CD8-positive, alpha-beta memory T cell (primary cell): Measurements from ENCODE around the gene RNASE13. TPM values are rescaled to one million over a fixed set of nuclear protein-coding genes. Genes with fewer than 3 reads are reported as not detected.

ENCODE experiments used
- CTCF ChIA-PET: fragments of 350-600 bp; sonication (Branson Sonifier 250); formaldehyde crosslinking; loops from one replicate; lab custom pipeline; 2021; ENCODE audit warnings: antibody characterized with exemption; lab: Charles Lee
- POLR2A ChIA-PET: fragments of 350-600 bp; sonication (Branson Sonifier 250); formaldehyde crosslinking; loops from one replicate; lab custom pipeline; 2021; ENCODE audit warnings: antibody characterized with exemption; lab: Charles Lee
- DNase-seq, 5 donors: peaks; one replicate each; pipeline versions ENCODE4 v3.0.0 to v3.0.0-alpha.2; 2020 to 2022; ENCODE audit warnings: mixed read lengths in 1 of 5
- H3K27ac ChIP-seq: one replicate; pipeline ENCODE4 v1.7.0; 2013; ENCODE audit warnings: low read depth, mild to moderate bottlenecking, low read length, moderate library complexity
- H3K27me3 ChIP-seq: 2 replicates; pipeline ENCODE4 v1.7.0; 2013; ENCODE audit warnings: low read length, mild to moderate bottlenecking; ENCODE audit not compliant: insufficient read depth, poor library complexity, severe bottlenecking
- H3K36me3 ChIP-seq: 2 replicates; pipeline ENCODE4 v1.7.0; 2013; ENCODE audit warnings: mild to moderate bottlenecking, low read length, moderate library complexity; ENCODE audit not compliant: insufficient read depth
- H3K4me1 ChIP-seq: 2 replicates; pipeline ENCODE4 v1.7.0; 2013; ENCODE audit warnings: mild to moderate bottlenecking, low read length, moderate library complexity; ENCODE audit not compliant: insufficient read depth
- H3K4me3 ChIP-seq: 2 replicates; pipeline ENCODE4 v1.7.0; 2013; ENCODE audit warnings: mild to moderate bottlenecking, low read length
- H3K9me3 ChIP-seq: 2 replicates; pipeline ENCODE4 v1.7.0; 2013; ENCODE audit warnings: mild to moderate bottlenecking, low read length
- H3K27ac Mint-ChIP-seq, 8 donors: one replicate each; pipeline ENCODE4 v1.8.0; 2020 to 2021; ENCODE audit warnings: mixed read lengths in 8 of 8, mild to moderate bottlenecking in 6 of 8, inconsistent platforms in 3 of 8, moderate library complexity in 3 of 8
- H3K27me3 Mint-ChIP-seq, 2 donors: one replicate each; pipeline ENCODE4 v1.8.0; 2020 to 2021; ENCODE audit warnings: mixed read lengths in 2 of 2, mild to moderate bottlenecking in 1 of 2, moderate library complexity in 1 of 2
- H3K36me3 Mint-ChIP-seq, 3 donors: one replicate each; pipeline ENCODE4 v1.8.0; 2020 to 2021; ENCODE audit warnings: mixed read lengths in 3 of 3, inconsistent platforms in 1 of 3, mild to moderate bottlenecking in 1 of 3
- H3K4me1 Mint-ChIP-seq, 3 donors: one replicate each; pipeline ENCODE4 v1.8.0; 2020 to 2021; ENCODE audit warnings: mixed read lengths in 3 of 3, inconsistent platforms in 1 of 3, mild to moderate bottlenecking in 1 of 3
- H3K4me3 Mint-ChIP-seq, 7 donors: one replicate each; pipeline ENCODE4 v1.8.0; 2020 to 2021; ENCODE audit warnings: mixed read lengths in 7 of 7, mild to moderate bottlenecking in 6 of 7, moderate library complexity in 4 of 7, inconsistent platforms in 2 of 7
- H3K9me3 Mint-ChIP-seq, 5 donors: one replicate each; pipeline ENCODE4 v1.8.0; 2020 to 2022; ENCODE audit warnings: mixed read lengths in 5 of 5, mild to moderate bottlenecking in 3 of 5, moderate library complexity in 2 of 5, inconsistent platforms in 1 of 5
- polyA plus RNA-seq: library from polyadenylated mRNA; unstranded; fragments of 300-500 nt; fragmentation: Illumina TruSeq; gene quantifications from one replicate; pipeline ENCODE4 v1.2.3, GENCODE V29; 2021
- total RNA-seq, 2 experiments: library from RNA; stranded (reverse); gene quantifications; one replicate each; pipeline ENCODE4 v1.2.3, GENCODE V29; 2021

RNASE13 gene
- total and polyA plus RNA-seq, 3 experiments from 2014 or later: not detected

DNA sequence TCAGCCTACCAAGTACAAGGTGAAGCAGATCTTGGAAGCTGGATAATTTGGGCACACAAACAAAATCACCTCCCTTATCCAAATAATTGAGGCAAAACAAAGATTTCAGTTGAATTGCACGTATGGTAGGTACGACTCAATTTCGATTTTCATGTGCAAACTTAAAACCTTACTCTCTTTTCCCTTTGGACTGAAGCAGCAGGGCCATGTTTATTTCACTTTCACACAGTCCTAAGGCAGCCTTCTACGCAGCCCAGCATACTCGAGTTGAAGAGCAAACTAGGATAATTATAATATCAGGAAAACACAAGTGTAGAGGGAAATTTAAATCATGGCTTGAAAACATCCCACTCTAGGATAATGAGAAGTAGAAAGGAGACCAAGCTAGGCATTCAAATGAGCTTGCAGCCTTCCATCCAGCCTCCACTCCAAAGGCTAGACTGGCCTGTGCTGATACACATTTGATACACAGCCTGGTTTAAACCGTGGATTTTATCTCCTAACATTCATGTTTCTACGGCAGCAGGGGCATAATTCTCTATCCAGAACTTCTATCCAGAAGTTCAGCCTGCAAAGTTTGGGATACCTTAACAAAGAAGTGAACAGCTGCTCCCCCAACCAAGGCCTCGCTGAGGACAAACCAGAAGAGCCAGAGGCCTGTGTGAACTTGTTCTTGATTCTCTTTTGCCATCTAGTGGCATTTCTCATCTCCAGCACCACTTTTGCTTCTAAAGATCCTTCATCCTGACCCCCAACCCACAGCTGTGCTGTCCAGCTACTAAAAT, 5.2 kb upstream of the RNASE13 start:
- Mint-ChIP-seq H3K36me3 (no peaks in the 10 kb centered on the region), H3K27ac (no peak overlapping the region), H3K9me3 (no peaks in the 10 kb centered on the region), H3K4me1 (peaks cover 6 to 8% (median 8%) of the 10 kb centered on the region in 3 donors), H3K27me3 (peaks cover 12 to 30% of the 10 kb centered on the region in 2 donors), H3K4me3 (no peak overlapping the region)
- Histone ChIP-seq H3K36me3 (no peaks in the 10 kb centered on the region), H3K4me3 (no peak overlapping the region), H3K4me1 (peaks cover 6% of the 10 kb centered on the region), H3K27me3 (no peaks in the 10 kb centered on the region), H3K27ac (no peak overlapping the region), H3K9me3 (no peaks in the 10 kb centered on the region)
- peak in 3 of 5 donors; percentile 24 to 53 (median 53) for DNase-seq
- CTCF ChIA-PET: interaction anchor here (0.8 to 4.8 kb wide), 15 partner anchors 8 to 70 kb away, joined by 3 to 133 read pairs (median 4); partner anchors contain the start of genes NDRG2 and TPPP2
- POLR2A ChIA-PET: interaction anchor here (1.1 to 1.2 kb wide), 2 partner anchors 25 kb away, joined by 3 to 6 read pairs; no protein-coding TSS in a partner anchor

DNA sequence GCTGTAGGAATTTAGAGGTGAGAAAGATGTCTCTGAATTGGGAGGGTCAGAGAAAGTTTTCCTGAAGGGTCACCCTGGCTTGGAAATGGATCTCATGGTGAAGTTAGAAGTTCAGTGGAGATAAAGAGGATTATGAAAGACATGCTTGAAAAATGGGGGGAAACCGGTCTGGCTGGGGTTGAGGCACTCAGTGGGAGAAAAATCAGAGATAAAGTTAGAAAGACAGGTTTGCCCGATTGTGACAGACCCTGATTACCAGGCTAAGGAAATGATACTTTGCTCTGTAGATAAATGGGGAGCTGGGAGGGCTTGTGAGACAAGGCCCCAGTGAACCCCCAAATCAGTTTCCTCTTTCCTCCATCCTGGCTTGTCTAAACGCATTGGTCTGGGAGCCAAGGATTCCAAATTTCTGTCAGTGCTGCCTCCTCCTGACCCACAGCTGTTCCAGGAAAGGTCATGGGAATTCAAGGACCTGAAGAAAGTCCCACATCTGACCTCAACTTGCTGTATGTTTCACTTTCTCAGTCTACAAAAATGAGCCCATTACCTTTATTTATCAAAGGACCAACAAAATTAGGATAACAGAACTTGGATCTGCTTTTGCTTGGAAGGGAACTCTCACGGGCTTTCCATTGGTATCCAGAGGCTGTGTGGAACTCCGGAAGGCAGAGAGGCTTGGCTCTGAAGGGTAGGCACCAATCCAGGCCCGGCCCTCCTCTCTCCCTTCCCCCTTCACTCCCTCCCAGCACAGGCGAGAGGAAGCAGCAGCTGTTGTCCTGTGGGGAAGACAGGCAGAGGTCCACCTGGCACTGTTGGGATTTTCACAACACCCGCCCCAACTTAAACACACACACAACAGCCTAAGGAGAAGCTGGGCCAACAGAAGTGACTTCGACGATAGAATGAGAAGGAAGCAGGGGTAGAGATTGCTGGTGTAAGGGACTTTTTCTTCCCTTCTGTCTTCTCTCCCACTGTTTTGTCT, 4.1 kb upstream of the RNASE13 start:
- Histone ChIP-seq H3K4me3 (no peak overlapping the region), H3K27me3 (no peaks in the 10 kb centered on the region), H3K36me3 (no peaks in the 10 kb centered on the region), H3K27ac (no peak overlapping the region), H3K9me3 (no peaks in the 10 kb centered on the region), H3K4me1 (no peaks in the 10 kb centered on the region)
- H3K4me1 Mint-ChIP-seq: no peaks in the 10 kb centered on the region
- H3K27me3 Mint-ChIP-seq: peaks cover 10 to 26% of the 10 kb centered on the region in 2 donors
- ChIA-PET CTCF (interaction anchor here (1.6 to 4.8 kb wide), 4 partner anchors 15 to 68 kb away, joined by 3 to 133 read pairs (median 11); partner anchors contain the start of gene NDRG2), POLR2A (interaction anchor here (1.1 kb wide), 1 partner anchor 24 kb away, joined by 3 read pairs; no protein-coding TSS in a partner anchor)
- no peaks in the 10 kb centered on the region for H3K36me3 Mint-ChIP-seq
- no peak for DNase-seq
- H3K4me3 Mint-ChIP-seq: no peak overlapping the region
- no peak overlapping the region for H3K27ac Mint-ChIP-seq
- H3K9me3 Mint-ChIP-seq: no peaks in the 10 kb centered on the region

DNA sequence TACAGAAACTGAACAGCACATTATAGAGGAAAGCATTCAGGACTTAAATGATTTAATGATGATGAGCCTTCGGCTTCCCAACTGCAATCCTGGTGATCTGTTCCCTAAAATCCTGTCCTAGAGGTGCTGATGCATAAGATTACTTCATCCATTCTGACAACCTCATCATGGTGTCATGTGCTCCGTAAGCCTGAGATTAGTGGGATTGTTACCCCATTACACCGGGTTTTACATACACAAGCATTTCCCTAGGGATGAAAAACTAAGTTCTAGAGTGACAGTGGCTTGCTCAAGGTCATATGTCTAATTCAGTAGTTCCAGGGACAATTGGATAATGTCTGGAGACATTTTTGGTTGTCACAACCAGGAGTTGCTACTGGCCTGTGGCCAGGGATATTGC, 2.5 kb upstream of the RNASE13 start:
- H3K9me3 Mint-ChIP-seq: no peaks in the 10 kb centered on the region
- no peak overlapping the region for H3K4me3 ChIP-seq
- no peak overlapping the region for H3K27ac ChIP-seq
- POLR2A ChIA-PET: no interaction called here
- peaks cover 5 to 16% of the 10 kb centered on the region in 2 donors for H3K27me3 Mint-ChIP-seq
- H3K36me3 Mint-ChIP-seq: no peaks in the 10 kb centered on the region
- no peaks in the 10 kb centered on the region for H3K36me3 ChIP-seq
- H3K27me3 ChIP-seq: no peaks in the 10 kb centered on the region
- CTCF ChIA-PET: interaction anchor here (1.0 to 6.4 kb wide), 2 partner anchors 22 to 66 kb away, joined by 3 to 54 read pairs; no protein-coding TSS in a partner anchor
- H3K4me3 Mint-ChIP-seq: no peak overlapping the region
- no peak overlapping the region for H3K27ac Mint-ChIP-seq
- no peaks in the 10 kb centered on the region for H3K9me3 ChIP-seq
- H3K4me1 Mint-ChIP-seq: no peaks in the 10 kb centered on the region
- no peaks in the 10 kb centered on the region for H3K4me1 ChIP-seq
- no peak for DNase-seq

DNA sequence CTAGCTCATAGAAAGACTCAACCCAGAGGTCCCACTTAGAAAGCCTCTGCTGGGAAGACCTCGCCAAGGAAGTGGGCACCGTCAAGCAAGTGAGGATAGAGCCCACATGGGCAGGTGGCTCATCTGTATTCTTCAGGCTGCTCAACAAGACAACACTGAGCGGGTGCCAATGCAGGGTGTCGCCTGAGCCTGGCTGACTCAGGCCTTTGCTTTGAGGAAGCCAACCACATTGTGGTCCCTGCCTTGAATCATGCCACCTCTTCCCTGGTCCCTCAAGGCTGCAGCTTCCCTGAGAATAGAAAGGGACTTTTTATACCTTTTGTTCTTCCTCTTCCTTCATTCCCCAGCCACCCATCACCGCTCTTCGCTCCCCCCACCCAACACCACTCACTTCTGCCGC, 2.1 kb upstream of the RNASE13 start:
- H3K36me3 Mint-ChIP-seq: no peaks in the 10 kb centered on the region
- Histone ChIP-seq H3K9me3 (no peaks in the 10 kb centered on the region), H3K4me1 (no peaks in the 10 kb centered on the region), H3K27me3 (no peaks in the 10 kb centered on the region), H3K4me3 (no peak overlapping the region), H3K27ac (no peak overlapping the region), H3K36me3 (no peaks in the 10 kb centered on the region)
- H3K4me1 Mint-ChIP-seq: no peaks in the 10 kb centered on the region
- DNase-seq: no peak
- H3K4me3 Mint-ChIP-seq: no peak overlapping the region
- CTCF ChIA-PET: interaction anchor here (1.0 to 6.4 kb wide), 3 partner anchors 22 to 67 kb away, joined by 3 to 54 read pairs (median 8); no protein-coding TSS in a partner anchor
- no peaks in the 10 kb centered on the region for H3K9me3 Mint-ChIP-seq
- POLR2A ChIA-PET: no interaction called here
- H3K27me3 Mint-ChIP-seq: peaks cover 5 to 11% of the 10 kb centered on the region in 2 donors
- no peak overlapping the region for H3K27ac Mint-ChIP-seq

DNA sequence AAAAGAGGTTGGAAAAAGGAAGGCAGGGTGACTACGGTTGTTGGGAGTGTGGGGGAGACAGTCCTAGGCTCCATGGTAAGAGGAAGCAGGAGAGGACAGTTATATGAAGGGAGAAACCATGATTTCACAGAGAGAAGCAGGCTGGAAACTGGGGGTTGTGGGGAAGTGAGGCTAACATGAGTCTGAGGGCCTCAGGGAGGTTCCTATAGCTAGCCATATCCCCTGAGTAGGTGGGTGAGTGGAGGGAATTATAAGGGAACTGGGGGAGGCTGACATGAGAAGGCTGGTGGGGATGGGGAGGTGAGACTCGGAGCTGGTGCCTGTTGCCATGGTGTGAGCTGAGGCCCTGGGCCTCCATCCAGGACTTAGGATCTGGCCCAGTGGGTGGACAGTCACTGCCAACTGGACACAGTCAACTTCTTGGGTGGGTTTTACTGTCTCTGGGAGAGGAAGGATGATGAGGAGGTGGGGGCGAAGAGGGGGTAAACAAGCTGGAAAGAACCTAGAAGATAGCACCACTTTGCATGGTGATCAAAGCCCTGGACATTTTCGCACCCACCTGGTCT, 1.4 kb downstream of the RNASE13 start:
- Histone ChIP-seq H3K4me1 (no peaks in the 10 kb centered on the region), H3K4me3 (no peak overlapping the region), H3K27ac (no peak overlapping the region), H3K36me3 (no peaks in the 10 kb centered on the region), H3K9me3 (no peaks in the 10 kb centered on the region), H3K27me3 (no peaks in the 10 kb centered on the region)
- H3K36me3 Mint-ChIP-seq: no peaks in the 10 kb centered on the region
- no peak overlapping the region for H3K4me3 Mint-ChIP-seq
- no peak for DNase-seq
- H3K4me1 Mint-ChIP-seq: no peaks in the 10 kb centered on the region
- H3K9me3 Mint-ChIP-seq: no peaks in the 10 kb centered on the region
- POLR2A ChIA-PET: no interaction called here
- H3K27ac Mint-ChIP-seq: no peak overlapping the region
- peaks cover 3 to 4% of the 10 kb centered on the region in 2 donors for H3K27me3 Mint-ChIP-seq
- CTCF ChIA-PET: interaction anchor here (0.9 to 6.4 kb wide), 5 partner anchors 14 to 72 kb away, joined by 3 to 54 read pairs (median 6); no protein-coding TSS in a partner anchor

DNA sequence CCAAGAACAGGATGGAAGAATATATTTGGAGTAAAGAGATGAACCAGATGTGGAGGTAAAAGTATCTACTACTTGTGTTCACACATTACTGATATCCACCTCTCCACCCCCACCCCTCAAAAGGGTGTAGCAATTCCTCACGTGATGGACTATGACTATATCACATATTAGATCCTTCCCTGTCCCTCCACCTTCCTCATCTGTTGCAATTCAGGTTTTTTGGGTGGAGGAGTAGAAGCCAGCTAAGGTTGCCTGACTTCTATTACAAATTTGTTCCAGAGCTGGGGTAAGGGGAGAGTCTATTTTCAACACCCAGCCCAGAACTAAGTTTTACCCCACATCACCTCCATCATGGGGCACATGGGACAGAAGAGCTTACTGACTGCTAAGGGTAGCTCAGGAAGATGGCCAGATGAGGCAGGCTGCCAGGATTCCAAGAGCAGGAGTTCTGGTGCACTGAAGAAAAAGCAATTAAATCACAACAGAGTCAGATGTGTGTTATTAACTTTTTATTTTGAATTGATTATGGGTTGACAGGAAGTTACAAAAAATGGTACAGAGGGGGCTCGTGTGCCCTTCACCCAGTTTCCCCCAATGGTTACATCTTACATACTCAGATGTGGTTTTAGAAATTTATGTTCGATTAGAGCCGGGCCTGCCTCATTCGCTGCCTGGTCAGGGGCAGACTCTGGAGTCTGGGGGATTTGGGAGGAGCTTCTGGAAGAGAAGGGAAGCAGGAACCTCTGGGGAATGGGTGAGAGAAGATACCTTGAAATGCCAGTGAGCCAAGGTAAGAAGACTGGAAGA, 2.1 kb downstream of the RNASE13 start:
- Mint-ChIP-seq H3K4me3 (no peak overlapping the region), H3K9me3 (no peaks in the 10 kb centered on the region), H3K4me1 (no peaks in the 10 kb centered on the region), H3K27me3 (peaks cover 0 to 2% of the 10 kb centered on the region in 2 donors), H3K36me3 (no peaks in the 10 kb centered on the region), H3K27ac (no peak overlapping the region)
- Histone ChIP-seq H3K4me1 (no peaks in the 10 kb centered on the region), H3K27ac (no peak overlapping the region), H3K36me3 (no peaks in the 10 kb centered on the region), H3K4me3 (no peak overlapping the region), H3K27me3 (no peaks in the 10 kb centered on the region), H3K9me3 (no peaks in the 10 kb centered on the region)
- POLR2A ChIA-PET: no interaction called here
- CTCF ChIA-PET: interaction anchor here (0.9 to 6.4 kb wide), 5 partner anchors 17 to 72 kb away, joined by 3 to 54 read pairs (median 6); no protein-coding TSS in a partner anchor
- DNase-seq: no peak

DNA sequence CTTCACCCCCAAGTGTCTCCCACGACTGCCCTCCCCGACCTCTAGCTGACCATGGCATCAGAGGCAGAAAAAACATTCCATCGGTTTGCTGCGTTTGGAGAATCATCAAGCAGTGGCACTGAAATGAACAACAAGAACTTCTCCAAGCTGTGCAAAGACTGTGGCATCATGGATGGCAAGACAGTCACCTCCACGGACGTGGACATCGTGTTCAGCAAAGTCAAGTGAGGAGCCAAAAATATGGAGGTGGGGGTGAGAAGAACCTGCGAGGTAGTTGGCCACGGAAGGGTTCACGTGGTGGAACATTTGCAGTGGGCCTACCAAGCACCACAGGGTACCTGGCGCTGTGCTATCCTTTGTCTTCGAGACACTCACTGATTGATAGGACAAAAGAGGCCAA, 4.1 kb downstream of the RNASE13 start:
- H3K27ac ChIP-seq: no peak overlapping the region
- H3K4me1 ChIP-seq: no peaks in the 10 kb centered on the region
- H3K4me3 ChIP-seq: no peak overlapping the region
- no peaks in the 10 kb centered on the region for H3K36me3 ChIP-seq
- no peaks in the 10 kb centered on the region for H3K9me3 ChIP-seq
- H3K4me3 Mint-ChIP-seq: no peak overlapping the region
- no peak overlapping the region for H3K27ac Mint-ChIP-seq
- H3K36me3 Mint-ChIP-seq: no peaks in the 10 kb centered on the region
- H3K4me1 Mint-ChIP-seq: no peaks in the 10 kb centered on the region
- H3K27me3 ChIP-seq: no peaks in the 10 kb centered on the region
- H3K9me3 Mint-ChIP-seq: no peaks in the 10 kb centered on the region
- DNase-seq: no peak
- ChIA-PET CTCF (interaction anchor here (3.9 kb wide), 1 partner anchor 74 kb away, joined by 12 read pairs; no protein-coding TSS in a partner anchor), POLR2A (no interaction called here)
- H3K27me3 Mint-ChIP-seq: peaks cover 0 to 3% of the 10 kb centered on the region in 2 donors
